GM12874 (cell line): ENCODE measurements around the gene TNS1.

Source experiments
- CTCF ChIP-seq: IDR thresholded peaks from 2 replicates; pipeline ENCODE4 v1.5.1; 2011; ENCODE audit warnings: low read depth, mild to moderate bottlenecking, control low read depth, low read length, moderate library complexity; ENCODE audit not compliant: insufficient read depth

The TNS1 gene

GRCh38 chr2:217912098-217913024, 90.4 kb downstream of the TNS1 start:
- TF ChIP-seq CTCF = no peak

GRCh38 chr2:217911283-217912097, 91.3 kb downstream of the TNS1 start:
- TF ChIP-seq CTCF = no peak

DNA sequence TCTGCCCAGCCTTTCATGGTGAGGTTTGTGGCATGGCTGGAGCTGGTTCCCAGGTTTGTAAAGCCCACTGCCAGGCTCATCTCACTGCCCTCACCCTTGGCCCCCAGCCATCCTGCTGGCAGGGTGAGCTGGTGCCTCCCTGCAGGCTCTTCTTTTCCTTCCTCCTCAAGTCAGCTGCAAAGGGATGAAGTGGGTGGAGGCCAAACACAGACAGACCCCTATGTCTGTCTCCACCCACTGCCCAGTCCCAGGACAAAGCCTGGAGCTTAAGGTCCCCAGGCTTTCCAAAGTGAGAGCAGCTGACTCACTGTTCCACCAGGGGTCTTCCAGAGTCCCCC, 92.0 kb downstream of the TNS1 start:
- no peak for TF ChIP-seq CTCF

GRCh38 chr2:217909156-217909820, 93.5 kb downstream of the TNS1 start:
- no peak for TF ChIP-seq CTCF

DNA sequence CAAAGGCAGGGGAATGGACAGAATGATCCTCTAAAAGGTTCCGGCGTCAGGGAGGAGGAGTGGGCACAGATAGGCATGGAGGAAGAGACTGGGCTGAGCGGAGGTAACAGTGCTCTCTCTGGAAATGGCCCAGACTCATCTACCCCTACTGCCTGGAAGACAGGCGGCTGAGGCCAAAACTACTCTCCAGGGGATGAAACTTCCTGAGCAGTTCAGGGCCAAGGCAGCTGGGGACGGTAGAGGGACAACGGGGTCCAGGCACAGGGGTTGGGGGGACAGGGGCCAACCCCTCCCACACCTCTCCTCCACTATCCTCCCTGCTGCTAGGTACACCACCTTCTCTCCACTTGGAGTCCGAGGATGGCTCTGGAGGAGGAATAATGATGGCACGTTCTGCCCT, 94.3 kb downstream of the TNS1 start:
- TF ChIP-seq CTCF = no peak

DNA sequence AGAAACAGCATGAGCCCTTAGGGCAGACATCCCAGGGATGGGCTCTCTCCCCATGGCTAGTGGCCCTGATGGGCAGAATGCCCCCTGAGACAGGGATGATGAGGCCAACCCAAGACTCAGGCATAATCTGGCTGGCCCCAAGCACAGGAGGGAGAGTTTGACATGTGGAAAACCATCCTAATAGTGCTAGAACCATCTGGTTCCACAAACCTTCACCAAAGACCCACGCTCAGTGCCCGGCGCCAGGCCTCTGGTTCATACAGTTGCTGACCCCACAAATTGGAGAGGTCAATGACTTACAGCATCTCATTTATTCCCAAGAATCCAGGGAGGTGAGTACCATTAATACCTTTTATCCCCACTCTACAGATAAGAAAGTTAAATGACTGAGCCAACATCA, 95.5 kb downstream of the TNS1 start:
- TF ChIP-seq CTCF = no peak

DNA sequence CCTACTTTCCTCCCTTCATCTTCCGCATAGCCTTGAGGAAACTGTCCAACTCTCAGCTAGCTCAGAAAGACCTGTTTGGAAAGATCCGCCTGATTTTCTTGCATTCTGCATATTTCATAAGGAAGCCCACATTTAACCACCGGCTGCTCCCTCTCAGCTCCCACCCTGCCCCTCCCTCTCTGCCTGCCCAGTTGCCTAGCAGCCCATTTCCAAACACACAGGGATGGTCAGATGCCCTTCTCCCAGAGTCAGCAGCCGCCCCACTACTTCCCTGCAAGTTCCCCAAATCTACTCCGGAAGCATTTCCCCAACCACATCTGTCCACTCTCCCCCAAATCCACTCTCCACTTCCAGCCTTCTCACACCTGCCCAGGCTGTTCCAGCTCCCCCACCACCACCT, 96.0 kb downstream of the TNS1 start:
- no peak for TF ChIP-seq CTCF
